Measurements from ENCODE around the gene SHISAL1.
"Not testable (repeated sequence)": the region's sequence is repeated elsewhere in the genome, so short reads cannot be mapped to it uniquely, and the experiment has no call there.

Gene SHISAL1

GRCh38 chr22:44234372-44234771 is 78.4 kb downstream of the SHISAL1 start:
- H4K91ac ChIP-seq (ENCODE audit: low read length); H3K4ac ChIP-seq (ENCODE audit: low read depth in 1 of 2, low read length in 2 of 2); H3K23ac ChIP-seq (ENCODE audit: low read length in 2 of 2); H3K9ac ChIP-seq (ENCODE audit: low read length); H2BK15ac ChIP-seq (ENCODE audit: low read depth, poor library complexity, severe bottlenecking); H2AK5ac ChIP-seq (ENCODE audit: low read length, severe bottlenecking); DNase-seq; H2BK120ac ChIP-seq (ENCODE audit: low read depth, low read length); H3K4me3 ChIP-seq (ENCODE audit: insufficient read depth in 1 of 2, low read depth in 1 of 2, low read length in 2 of 2); H2AFZ ChIP-seq (ENCODE audit: low read depth, low read length); H2BK12ac ChIP-seq (ENCODE audit: low read length in 2 of 2); H3K27ac ChIP-seq (ENCODE audit: low read length, poor library complexity, severe bottlenecking); H3K9me3 ChIP-seq (ENCODE audit: control insufficient read depth, low read length); H3K79me1 ChIP-seq (replicated peaks; ENCODE audit: low read length, poor library complexity, severe bottlenecking); H3K36me3 ChIP-seq (ENCODE audit: control insufficient read depth in 1 of 2, insufficient read depth in 2 of 2, low read depth in 1 of 2, low read length in 2 of 2); H4K8ac ChIP-seq (ENCODE audit: low read length); H3K14ac ChIP-seq (ENCODE audit: low read length in 2 of 2); H2BK5ac ChIP-seq (ENCODE audit: low read depth, low read length, poor library complexity, severe bottlenecking); H3K27me3 ChIP-seq (ENCODE audit: control insufficient read depth in 1 of 2, insufficient read depth in 1 of 2, low read length in 2 of 2); H3K4me2 ChIP-seq (ENCODE audit: low read length, poor library complexity, severe bottlenecking); H3K18ac ChIP-seq (ENCODE audit: low read depth in 1 of 2, low read length in 2 of 2); H3K4me1 ChIP-seq (ENCODE audit: control insufficient read depth, insufficient read depth, low read depth, low read length): not testable (repeated sequence)
- WGBS = 98% methylated on average over 6 of the region's 12 CpGs

GRCh38 chr22:44231233-44231632 is 81.5 kb downstream of the SHISAL1 start:
- no peak overlapping the region for H3K9ac ChIP-seq (ENCODE audit: low read length)
- no peak overlapping the region for H4K91ac ChIP-seq (ENCODE audit: low read length)
- H2BK15ac ChIP-seq (ENCODE audit: low read depth, poor library complexity, severe bottlenecking) = no peak overlapping the region
- H3K4ac ChIP-seq (ENCODE audit: low read depth in 1 of 2, low read length in 2 of 2) = no peak overlapping the region
- H2AFZ ChIP-seq (ENCODE audit: low read depth, low read length) = no peak overlapping the region
- no peak overlapping the region for H4K8ac ChIP-seq (ENCODE audit: low read length)
- no peak overlapping the region for H2BK12ac ChIP-seq (ENCODE audit: low read length in 2 of 2)
- peaks cover 0 to 3% of the 10 kb centered on the region in 2 experiments for H3K27me3 ChIP-seq (ENCODE audit: control insufficient read depth in 1 of 2, insufficient read depth in 1 of 2, low read length in 2 of 2)
- no peaks in the 10 kb centered on the region for H3K36me3 ChIP-seq (ENCODE audit: control insufficient read depth in 1 of 2, insufficient read depth in 2 of 2, low read depth in 1 of 2, low read length in 2 of 2)
- no peak overlapping the region for H3K4me2 ChIP-seq (ENCODE audit: low read length, poor library complexity, severe bottlenecking)
- H3K9me3 ChIP-seq (ENCODE audit: control insufficient read depth, low read length) = peaks cover 14% of the 10 kb centered on the region
- no peak overlapping the region for H3K14ac ChIP-seq (ENCODE audit: low read length in 2 of 2)
- H3K4me3 ChIP-seq (ENCODE audit: insufficient read depth in 1 of 2, low read depth in 1 of 2, low read length in 2 of 2) = no peak overlapping the region
- no peak for DNase-seq
- H3K4me1 ChIP-seq (ENCODE audit: control insufficient read depth, insufficient read depth, low read depth, low read length) = no peaks in the 10 kb centered on the region
- H3K18ac ChIP-seq (ENCODE audit: low read depth in 1 of 2, low read length in 2 of 2) = no peak overlapping the region
- no peaks in the 10 kb centered on the region for H3K79me1 ChIP-seq (replicated peaks; ENCODE audit: low read length, poor library complexity, severe bottlenecking)
- H2BK120ac ChIP-seq (ENCODE audit: low read depth, low read length) = no peak overlapping the region
- no peak overlapping the region for H2AK5ac ChIP-seq (ENCODE audit: low read length, severe bottlenecking)
- no peak overlapping the region for H2BK5ac ChIP-seq (ENCODE audit: low read depth, low read length, poor library complexity, severe bottlenecking)
- H3K27ac ChIP-seq (ENCODE audit: low read length, poor library complexity, severe bottlenecking) = no peak overlapping the region
- no peak overlapping the region for H3K23ac ChIP-seq (ENCODE audit: low read length in 2 of 2)
- WGBS = 76% methylated on average over 3 of the region's 4 CpGs

GRCh38 chr22:44229809-44230208 is 82.9 kb downstream of the SHISAL1 start:
- Histone ChIP-seq H2AFZ (ENCODE audit: low read depth, low read length) (no peak overlapping the region), H3K4me3 (ENCODE audit: insufficient read depth in 1 of 2, low read depth in 1 of 2, low read length in 2 of 2) (no peak overlapping the region), H3K4me1 (ENCODE audit: control insufficient read depth, insufficient read depth, low read depth, low read length) (no peaks in the 10 kb centered on the region), H2BK12ac (ENCODE audit: low read length in 2 of 2) (no peak overlapping the region), H3K36me3 (ENCODE audit: control insufficient read depth in 1 of 2, insufficient read depth in 2 of 2, low read depth in 1 of 2, low read length in 2 of 2) (no peaks in the 10 kb centered on the region), H3K9me3 (ENCODE audit: control insufficient read depth, low read length) (peaks cover 14% of the 10 kb centered on the region), H3K9ac (ENCODE audit: low read length) (no peak overlapping the region), H3K4ac (ENCODE audit: low read depth in 1 of 2, low read length in 2 of 2) (no peak overlapping the region), H3K23ac (ENCODE audit: low read length in 2 of 2) (no peak overlapping the region), H2BK5ac (ENCODE audit: low read depth, low read length, poor library complexity, severe bottlenecking) (no peak overlapping the region), H4K8ac (ENCODE audit: low read length) (no peak overlapping the region), H2BK120ac (ENCODE audit: low read depth, low read length) (no peak overlapping the region), H4K91ac (ENCODE audit: low read length) (no peak overlapping the region), H3K18ac (ENCODE audit: low read depth in 1 of 2, low read length in 2 of 2) (no peak overlapping the region), H3K27ac (ENCODE audit: low read length, poor library complexity, severe bottlenecking) (no peak overlapping the region), H3K79me1 (replicated peaks; ENCODE audit: low read length, poor library complexity, severe bottlenecking) (no peaks in the 10 kb centered on the region), H3K4me2 (ENCODE audit: low read length, poor library complexity, severe bottlenecking) (no peak overlapping the region), H2BK15ac (ENCODE audit: low read depth, poor library complexity, severe bottlenecking) (no peak overlapping the region), H3K14ac (ENCODE audit: low read length in 2 of 2) (no peak overlapping the region), H3K27me3 (ENCODE audit: control insufficient read depth in 1 of 2, insufficient read depth in 1 of 2, low read length in 2 of 2) (peaks cover 0 to 17% of the 10 kb centered on the region in 2 experiments), H2AK5ac (ENCODE audit: low read length, severe bottlenecking) (no peak overlapping the region)
- WGBS = 69% methylated on average over 2 of the region's 2 CpGs
- DNase-seq = no peak

GRCh38 chr22:44229331-44229730 is 83.4 kb downstream of the SHISAL1 start:
- H3K4ac ChIP-seq (ENCODE audit: low read depth in 1 of 2, low read length in 2 of 2) = no peak overlapping the region
- H3K23ac ChIP-seq (ENCODE audit: low read length in 2 of 2) = no peak overlapping the region
- no peaks in the 10 kb centered on the region for H3K79me1 ChIP-seq (replicated peaks; ENCODE audit: low read length, poor library complexity, severe bottlenecking)
- H3K14ac ChIP-seq (ENCODE audit: low read length in 2 of 2) = no peak overlapping the region
- H3K4me3 ChIP-seq (ENCODE audit: insufficient read depth in 1 of 2, low read depth in 1 of 2, low read length in 2 of 2) = no peak overlapping the region
- no peak overlapping the region for H2BK15ac ChIP-seq (ENCODE audit: low read depth, poor library complexity, severe bottlenecking)
- H4K8ac ChIP-seq (ENCODE audit: low read length) = no peak overlapping the region
- no peaks in the 10 kb centered on the region for H3K4me1 ChIP-seq (ENCODE audit: control insufficient read depth, insufficient read depth, low read depth, low read length)
- WGBS = 93% methylated on average over 2 of the region's 3 CpGs
- peaks cover 0 to 18% of the 10 kb centered on the region in 2 experiments for H3K27me3 ChIP-seq (ENCODE audit: control insufficient read depth in 1 of 2, insufficient read depth in 1 of 2, low read length in 2 of 2)
- no peak overlapping the region for H2AK5ac ChIP-seq (ENCODE audit: low read length, severe bottlenecking)
- H3K36me3 ChIP-seq (ENCODE audit: control insufficient read depth in 1 of 2, insufficient read depth in 2 of 2, low read depth in 1 of 2, low read length in 2 of 2) = no peaks in the 10 kb centered on the region
- H2AFZ ChIP-seq (ENCODE audit: low read depth, low read length) = no peak overlapping the region
- H3K4me2 ChIP-seq (ENCODE audit: low read length, poor library complexity, severe bottlenecking) = no peak overlapping the region
- H4K91ac ChIP-seq (ENCODE audit: low read length) = no peak overlapping the region
- no peak overlapping the region for H2BK120ac ChIP-seq (ENCODE audit: low read depth, low read length)
- no peak overlapping the region for H3K27ac ChIP-seq (ENCODE audit: low read length, poor library complexity, severe bottlenecking)
- peaks cover 14% of the 10 kb centered on the region for H3K9me3 ChIP-seq (ENCODE audit: control insufficient read depth, low read length)
- H2BK5ac ChIP-seq (ENCODE audit: low read depth, low read length, poor library complexity, severe bottlenecking) = no peak overlapping the region
- DNase-seq = no peak
- no peak overlapping the region for H2BK12ac ChIP-seq (ENCODE audit: low read length in 2 of 2)
- H3K18ac ChIP-seq (ENCODE audit: low read depth in 1 of 2, low read length in 2 of 2) = no peak overlapping the region
- H3K9ac ChIP-seq (ENCODE audit: low read length) = no peak overlapping the region
